ENCODE results near the gene EML1.
A peak's percentile ranks its signal among the peaks of the same experiment; 100 is the strongest.

EML1 gene, protein sequence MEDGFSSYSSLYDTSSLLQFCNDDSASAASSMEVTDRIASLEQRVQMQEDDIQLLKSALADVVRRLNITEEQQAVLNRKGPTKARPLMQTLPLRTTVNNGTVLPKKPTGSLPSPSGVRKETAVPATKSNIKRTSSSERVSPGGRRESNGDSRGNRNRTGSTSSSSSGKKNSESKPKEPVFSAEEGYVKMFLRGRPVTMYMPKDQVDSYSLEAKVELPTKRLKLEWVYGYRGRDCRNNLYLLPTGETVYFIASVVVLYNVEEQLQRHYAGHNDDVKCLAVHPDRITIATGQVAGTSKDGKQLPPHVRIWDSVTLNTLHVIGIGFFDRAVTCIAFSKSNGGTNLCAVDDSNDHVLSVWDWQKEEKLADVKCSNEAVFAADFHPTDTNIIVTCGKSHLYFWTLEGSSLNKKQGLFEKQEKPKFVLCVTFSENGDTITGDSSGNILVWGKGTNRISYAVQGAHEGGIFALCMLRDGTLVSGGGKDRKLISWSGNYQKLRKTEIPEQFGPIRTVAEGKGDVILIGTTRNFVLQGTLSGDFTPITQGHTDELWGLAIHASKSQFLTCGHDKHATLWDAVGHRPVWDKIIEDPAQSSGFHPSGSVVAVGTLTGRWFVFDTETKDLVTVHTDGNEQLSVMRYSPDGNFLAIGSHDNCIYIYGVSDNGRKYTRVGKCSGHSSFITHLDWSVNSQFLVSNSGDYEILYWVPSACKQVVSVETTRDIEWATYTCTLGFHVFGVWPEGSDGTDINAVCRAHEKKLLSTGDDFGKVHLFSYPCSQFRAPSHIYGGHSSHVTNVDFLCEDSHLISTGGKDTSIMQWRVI

DNA sequence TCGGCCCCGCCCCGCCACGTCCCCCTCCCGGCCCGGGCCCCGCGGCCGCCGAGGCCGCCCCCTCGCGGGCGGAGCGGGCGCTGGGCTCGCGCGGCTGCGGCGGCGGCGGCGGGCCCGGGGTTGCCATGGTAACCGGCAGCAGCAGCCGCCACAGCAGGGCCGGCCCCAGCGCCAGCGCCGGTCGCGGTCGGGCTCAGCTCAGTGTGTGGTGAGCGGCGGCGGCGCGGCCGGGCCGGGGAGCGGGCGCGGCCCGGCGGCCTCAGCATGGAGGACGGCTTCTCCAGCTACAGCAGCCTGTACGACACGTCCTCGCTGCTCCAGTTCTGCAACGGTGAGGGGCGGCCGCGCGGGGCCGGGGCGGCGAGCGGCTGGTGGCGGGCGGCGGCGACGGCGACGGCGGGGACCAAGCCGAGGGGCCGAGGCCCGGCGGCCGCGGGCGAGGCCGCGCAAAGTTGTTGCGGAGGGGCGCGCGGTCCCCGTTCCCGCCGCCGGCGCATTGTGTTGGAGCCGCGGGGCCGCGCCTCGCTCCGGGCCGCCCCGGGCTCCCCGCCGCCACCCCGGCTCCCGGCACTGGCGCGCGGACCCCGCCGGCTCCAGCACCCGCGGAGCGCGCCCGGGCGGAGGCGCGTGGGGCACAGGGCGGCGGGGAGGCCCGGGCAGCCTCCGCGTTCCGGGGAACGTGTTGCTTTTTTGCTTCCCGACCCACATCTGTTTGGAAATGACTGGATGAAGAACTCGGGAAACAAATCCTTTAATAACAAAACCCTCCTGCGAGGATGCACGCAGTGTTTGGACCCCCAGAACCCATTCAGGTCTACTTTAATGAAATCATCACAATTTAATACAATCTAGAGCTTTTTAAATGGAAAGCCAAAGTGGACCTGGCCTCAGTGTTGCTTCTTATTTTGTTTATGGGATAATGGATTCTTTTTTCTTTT lies at the start of gene EML1:
Gene EML1 (plus strand): TSS at position 201 of the 938 bp plus-strand sequence. CDS start 64 bp downstream, at position 265.
- DNase-seq: peak; percentile 60

DNA sequence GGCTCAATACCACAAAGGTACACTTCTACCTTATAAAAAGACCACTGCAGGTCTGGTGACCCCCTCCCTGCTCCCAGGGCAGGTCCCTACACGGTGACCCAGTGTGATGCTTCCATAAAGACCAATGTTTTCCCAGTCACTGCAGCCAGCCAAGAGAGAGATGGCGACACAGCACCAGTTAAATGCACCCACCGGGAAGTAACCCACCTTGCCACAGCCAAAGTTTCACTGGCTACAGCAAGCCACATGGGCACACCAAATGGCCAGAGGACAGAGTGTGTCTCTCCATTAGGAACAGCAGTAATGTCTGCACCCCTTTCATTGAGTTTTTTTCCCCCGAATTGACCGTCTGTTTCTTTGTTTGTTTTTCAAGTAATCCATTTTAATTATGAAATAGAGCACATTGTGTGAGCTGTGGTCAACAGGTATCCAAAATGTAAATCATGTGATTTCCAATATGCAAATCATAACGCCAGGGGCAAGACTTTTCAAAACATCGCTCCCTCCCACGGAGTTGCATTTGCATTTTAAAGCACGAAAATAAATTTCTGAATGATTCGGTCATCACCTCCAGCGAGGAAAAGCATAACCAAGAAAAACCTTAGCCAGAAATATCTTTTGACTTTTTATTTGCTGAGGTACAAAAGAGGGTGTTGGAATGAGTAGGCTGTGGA lies 48.9 kb upstream of the EML1 start:
- no peak for DNase-seq

DNA sequence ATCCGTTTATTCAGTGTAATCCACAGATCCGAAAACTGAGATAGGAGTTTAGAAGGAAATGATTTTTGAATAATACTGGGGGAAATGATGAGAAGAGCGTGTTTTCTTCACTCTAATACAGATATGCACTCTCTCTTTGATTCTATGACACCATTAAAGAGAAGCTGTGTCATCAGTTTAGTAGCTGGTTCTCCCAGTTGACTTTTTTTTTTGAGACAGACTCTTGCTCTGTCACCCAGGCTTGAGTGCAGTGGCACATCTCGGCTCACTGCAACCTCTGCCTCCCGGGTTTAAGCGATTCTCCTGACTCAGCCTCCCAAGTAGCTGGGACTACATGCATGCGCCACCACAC lies 48.4 kb upstream of the EML1 start:
- DNase-seq: no peak

DNA sequence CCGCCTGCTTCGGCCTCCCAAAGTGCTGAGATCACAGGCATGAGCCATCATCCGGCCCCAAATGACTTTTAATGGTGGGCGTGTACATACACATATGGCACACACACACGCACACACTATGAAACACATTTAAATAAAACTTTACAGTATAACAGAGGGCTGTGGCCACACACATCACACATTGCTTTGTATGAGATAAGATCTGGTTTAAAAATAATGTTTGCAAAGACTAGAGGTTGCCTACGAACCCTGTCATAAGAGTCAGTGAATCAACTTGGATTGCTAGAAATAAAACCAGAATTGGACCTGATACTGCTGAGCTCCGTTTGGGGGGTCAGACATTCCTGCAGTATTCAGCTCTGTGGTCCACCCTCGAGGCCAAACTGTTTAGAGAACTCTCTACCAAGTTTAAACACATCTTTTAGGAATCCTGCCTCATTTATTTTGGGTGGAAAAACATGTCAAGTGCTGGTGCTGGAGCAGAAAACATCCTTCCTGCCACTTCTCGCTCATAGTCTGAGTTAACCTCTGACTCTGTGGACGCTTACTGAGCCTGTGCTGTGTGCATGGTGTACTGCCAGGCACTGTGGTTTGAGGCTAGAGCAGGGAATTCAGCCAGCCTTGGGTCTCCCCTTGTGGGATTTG lies 47.8 kb upstream of the EML1 start:
- DNase-seq: no peak

DNA sequence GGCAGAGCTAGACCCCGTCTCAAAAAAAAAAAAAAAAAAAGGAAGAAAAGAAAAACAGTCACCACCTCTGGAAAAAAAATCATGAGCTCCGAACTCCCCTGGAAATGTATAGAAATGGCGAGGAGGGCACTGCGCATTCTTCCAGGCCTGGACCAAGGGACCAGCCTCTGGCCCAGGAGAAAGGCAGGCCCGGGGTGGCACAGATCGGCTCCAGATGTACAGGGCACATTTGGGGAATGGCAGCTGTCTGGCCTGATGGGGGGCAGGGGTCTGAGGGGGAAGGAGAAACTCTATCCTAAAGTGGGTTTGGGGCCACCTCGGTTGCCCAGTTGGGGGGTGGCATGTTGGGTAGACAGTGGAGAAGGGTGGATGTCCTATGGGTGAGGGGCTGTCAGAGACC lies 46.0 kb upstream of the EML1 start:
- DNase-seq: no peak

DNA sequence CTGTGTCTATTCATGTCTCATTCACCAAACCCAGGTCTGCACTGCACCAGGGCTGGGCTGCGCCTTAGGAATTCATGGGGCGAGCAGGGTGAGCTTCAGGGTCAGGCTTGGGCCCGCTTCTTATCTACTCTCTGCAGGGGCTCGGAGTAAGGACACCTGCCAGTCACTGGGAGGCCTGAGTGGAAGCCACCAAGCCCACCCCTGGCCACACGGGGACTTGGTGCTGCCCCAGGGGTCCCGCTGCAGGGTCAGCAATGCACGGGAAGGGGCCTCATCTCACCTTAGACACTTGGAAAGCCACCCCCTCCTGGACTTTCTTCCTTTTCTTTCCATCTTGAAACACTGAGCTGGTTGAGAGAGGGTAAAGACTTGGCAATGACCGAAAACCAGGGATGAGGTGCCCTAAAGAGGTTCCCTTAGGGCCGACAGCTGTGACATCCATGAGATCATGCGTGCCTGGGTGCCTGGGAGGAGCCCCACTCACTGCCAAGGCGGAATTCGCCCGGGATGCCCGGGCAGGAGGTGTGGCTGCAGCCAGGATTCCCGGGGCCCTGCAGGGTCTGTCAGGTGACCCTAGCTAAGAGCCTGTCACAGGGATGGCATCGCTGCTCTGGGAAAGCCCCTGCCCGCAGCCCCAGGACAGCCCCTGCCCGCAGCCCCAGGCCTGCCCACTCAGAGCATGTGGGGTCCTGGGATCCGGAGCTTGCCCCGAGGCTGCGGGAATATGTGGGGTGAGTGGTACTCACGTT lies 45.5 kb upstream of the EML1 start:
- DNase-seq: no peak

DNA sequence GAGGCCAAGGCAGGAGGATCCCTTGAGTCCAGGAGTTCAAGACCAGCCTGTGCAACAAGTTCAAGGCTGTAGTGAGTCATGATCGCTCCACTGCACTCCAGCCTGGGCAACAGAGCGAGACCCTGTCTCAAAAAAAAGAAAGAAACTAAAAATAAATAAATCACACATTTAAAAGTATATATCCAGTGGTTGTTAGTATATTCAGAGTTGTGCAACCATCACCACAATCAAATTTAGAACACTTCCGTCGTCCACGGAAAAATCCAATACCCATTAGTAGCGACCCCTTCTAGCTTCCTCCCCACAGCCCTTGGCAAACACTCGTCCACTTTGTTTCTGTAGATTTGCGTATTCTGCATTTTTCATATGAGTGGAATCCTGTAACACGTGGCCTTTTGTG lies 44.7 kb upstream of the EML1 start:
- DNase-seq: no peak

DNA sequence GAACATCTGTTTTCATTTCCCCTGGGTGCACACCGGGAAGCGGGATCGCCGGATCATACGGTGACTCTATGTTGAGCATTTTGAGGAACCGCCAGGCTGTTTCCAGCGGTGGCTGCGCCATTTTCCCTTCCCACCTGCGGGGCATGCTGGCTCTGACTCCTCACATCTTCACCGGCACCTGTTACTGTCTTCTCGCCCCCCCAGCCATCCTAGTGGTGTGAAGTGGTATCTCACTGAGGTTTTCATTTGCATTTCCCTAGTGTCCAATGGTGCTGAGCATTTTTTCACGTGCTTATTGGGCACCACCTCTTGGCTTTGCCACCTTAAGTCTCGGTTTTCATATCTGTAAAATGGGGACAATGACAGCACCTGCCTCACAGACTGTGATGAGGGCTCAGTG lies 44.1 kb upstream of the EML1 start:
- DNase-seq: no peak

DNA sequence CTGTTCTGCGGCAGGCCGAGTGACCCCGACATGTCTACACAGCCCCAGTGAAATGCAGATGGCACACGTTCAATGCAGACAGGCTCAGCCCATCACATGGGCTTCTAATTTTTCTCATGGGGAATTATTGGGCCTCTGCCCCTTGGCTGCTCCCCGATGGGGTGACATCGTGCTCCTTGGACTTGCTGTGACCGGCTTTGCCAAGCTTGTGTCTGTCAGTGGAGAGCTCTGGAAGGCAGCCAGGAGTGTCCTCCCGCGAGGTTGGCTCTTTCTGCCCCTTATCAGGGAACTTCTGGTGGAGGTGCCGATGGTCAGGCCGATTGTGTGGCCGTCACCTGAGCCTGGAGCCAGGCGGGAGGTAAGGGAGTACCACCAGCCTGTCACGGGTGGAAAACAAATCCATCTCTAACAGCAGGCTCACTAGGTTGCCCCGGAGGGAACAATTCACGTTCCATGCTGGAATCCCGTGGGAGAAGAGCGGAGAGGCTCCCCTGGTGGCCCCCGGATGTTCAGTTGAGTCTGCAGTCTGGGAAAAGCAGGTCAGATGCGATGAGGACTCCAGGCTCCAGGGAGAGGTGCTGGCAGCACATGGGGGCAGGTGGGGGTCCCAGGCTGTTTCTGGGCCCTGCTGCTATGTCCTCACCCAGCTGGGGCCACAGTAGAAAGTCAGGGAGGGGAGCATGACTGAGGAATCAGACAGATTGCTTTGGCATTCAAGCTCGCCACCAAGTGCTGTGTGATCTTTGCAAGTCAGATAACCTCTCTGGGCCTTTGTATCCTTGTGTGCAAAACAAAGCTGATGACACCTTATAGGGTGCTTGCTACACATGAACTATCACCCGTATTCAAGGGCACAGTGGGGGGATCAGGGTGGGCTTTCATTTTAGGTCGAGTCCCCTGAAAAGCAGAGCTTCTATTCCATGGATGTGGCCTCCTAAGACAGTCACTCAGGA lies 43.2 kb upstream of the EML1 start:
- no peak for DNase-seq

DNA sequence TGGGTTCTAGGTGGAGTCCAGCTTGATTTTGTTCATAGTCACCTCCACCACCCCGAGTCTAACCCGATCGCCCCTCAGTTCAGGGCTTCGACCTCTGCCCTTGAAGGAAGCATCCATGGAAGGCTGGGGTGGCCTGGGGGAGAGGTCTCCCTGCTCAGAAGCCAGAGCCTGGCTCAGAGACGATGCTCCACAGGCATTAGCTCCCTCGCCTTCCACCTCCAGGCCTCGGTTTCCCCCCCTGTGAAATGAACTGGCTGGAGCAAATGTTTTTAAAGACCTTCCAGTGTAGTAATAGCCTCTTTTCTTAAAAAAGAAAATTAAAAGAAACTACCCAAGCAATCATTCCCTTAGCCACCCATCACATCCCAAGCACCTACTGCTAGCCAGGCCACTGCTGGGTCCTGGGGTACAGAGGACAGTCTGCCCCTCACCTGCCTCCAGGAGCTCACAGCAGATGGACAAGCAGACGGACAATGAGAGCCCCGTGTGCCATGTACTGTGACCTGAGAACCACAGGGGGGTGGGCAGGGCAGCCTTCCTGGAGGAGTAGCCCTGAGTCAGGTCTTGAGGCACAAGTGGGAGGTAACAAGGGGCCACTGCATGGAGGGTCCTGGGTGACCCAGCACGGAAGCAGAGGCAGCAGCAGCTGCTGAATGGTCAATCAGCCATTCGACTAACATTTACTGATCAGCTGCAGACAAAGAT lies 42.3 kb upstream of the EML1 start:
- DNase-seq: no peak

DNA sequence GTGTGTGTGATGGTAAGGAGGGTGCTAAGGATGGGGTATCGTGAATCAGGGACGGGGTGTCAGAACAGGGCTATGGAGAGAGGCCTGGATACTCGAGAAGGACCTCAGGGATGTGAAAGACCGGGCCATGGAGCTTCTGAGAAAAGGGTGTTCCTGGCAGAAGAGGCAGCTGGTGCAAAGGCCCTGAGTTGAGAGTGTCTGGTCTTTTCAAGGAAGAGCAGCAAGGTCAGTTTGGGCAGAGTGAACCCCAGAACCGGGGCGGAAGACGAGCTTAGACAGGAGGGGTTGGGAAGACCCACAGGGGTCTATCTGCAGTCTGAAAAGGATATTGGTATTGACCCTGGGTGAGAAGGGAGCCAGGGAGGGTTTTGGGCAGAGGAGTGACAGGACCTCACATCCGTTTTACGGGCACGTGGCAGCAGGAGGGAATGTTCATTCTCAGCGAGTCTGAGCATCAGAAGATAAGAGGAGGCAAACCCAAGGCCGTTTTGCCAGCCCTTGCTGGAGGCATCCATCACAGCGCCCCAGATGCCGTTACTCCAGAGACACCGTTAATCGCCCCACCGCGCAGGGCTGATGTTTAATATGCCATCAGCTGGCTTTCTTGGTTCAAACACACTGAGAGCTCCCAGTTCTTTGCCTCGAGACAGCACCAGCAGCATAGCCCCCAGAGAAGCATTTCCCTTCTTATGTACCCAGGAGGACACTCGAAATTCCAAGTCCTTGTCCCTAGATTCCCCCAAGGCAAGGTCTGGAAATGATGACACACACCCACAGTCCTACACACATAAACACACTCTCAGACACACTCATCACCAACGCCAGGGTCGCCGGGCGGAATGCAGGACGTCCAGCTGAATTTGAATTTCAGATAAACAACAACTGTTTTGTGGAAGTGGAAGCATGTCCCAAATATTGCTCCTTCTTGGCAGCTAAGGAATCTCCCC lies 41.4 kb upstream of the EML1 start:
- DNase-seq: no peak

DNA sequence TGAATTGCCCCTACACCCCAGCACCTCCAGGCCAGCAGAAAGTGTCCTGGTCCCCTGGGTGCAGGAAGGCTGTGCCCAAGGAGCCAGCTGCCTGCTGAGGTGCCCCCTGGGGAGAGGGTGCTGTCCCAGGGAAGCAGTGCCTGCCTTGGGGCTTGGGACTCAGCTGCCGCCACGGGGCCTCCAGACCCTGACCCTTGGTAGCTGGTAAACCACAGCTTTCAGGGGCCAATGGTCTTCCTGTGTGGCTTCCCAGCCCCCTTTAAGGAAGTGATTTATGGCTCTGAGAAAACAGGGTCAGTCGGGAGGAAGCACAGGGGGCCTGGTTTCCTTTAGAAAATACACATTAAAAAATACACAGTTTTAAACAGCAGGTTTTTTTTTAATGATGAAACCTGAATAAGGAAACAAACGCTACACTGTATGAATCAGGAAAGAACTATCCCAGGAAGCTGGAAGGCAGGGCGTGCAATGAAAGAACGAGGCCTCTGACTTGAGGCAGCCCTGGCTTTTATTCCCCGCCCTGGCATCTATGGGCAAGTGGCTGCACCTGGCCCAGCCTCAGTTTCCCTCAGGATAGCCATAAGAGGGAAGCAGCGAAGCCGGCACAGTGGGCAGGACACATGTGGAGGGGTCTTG lies 40.6 kb upstream of the EML1 start:
- DNase-seq: peak; percentile 61

DNA sequence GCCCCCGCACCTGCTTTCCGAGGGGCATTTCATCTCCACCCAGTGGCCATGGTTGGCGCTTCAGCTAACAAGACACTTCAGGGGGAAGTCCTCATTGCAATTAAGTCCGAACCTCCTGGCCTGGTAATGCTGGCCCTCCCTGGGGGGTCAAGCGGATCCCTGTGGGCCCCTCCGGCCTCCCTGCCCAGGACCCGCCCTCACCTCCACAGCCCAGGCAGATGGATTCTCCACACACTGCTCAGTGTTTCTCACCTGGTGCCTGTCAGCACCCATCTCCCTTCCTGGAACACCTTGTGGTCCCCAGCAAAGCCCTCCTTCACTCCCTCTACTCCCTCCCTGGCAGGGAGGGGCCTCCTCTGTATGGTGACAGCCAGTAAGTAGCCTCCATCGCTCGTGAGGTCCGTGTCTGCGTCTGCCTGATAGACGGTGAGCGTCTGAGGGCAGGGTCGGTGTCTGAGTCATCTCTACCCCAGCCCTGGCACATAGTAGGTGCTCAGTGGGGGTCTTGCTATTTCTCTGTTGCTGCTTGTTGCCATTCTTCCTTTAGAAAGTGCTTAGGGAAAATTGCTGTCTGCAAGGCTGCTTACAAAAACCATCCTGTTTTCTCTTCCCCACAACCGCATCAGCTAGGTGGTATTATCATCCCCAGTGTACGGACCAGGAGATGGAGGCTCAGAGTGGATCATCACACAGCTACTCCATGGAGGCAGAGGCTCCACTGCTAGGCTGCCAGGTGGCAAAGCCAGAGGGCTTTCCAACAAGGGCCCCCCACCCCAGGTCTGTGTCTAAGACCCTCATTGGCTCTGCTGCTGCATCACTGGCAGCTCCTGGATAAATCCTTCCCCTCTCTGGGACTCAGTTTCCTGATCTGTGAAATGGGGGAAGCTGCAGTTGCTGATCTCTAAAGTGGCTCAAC lies 39.7 kb upstream of the EML1 start:
- no peak for DNase-seq

DNA sequence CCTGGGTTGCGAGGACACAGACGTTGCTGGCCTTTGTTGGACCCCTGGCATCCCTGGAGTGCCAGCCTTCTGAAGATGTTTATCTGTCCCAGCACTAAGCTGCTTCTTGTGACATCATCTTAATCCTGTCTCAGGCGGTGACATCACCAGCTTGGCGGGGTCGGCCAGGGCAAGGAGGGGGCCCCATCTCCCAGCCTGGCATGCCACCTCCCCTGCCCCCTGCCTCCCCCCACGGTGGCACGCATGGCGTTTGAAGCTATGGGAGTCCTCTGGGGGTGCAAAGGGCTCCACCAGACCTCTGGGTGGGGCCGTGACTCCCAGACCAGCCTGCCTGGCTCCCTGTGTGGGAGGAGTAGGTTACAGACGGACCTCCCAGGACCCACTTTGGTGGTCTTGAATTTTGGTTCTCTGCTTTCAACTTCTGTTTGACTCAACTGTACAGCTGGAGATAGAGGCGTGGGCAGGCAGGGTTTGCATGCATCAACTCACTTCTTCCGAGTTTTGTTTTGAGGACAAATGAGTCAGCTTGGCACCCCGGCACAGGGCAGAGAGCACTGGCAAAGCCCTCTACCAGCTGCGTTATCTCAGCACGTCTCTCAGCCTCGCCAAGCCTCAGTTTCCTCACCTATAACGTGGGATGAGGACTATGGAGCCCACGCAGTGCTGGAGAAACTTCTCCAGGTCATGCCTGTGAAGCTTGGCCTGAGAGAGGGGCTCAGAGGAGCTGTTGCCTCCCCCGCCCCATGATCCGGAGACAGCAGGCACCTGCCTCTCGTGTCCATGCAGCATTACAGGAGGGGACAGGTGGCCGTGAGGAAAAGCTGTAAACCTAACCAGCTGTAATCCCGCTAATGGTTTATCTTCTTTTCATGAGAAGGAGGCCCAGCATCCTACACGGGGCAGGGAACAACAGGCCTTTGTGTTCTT lies 38.8 kb upstream of the EML1 start:
- peak; percentile 19 for DNase-seq

DNA sequence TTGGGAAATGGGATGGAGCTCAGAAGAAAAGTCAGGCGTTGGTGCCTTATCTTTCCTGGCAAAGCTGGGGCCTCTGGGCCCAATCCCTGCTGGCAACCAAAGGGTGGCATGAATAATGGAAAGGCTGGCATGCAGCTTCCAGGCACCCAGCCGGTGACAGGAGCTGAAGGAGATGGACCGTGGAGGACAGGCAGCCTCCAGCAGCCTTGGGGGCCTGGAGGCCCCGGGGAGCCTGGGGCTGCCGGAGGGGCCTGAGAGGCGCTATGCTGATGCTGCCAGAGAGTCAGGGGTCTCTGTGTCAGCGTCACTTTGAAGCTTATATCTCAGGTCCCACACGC lies 38.2 kb upstream of the EML1 start:
- DNase-seq: no peak

Measured in kidney glomerular epithelial cell (primary cell).